DOHH2 (cell line): Measurements from ENCODE around the gene CAPN11.

Experiments used
- EZH2phosphoT487 ChIP-seq: fragments of 200-600 bp; sonication (generic); IDR thresholded peaks from 2 replicates; pipeline ENCODE4 v1.6.1; 2017; ENCODE audit warnings: borderline replicate concordance, mild to moderate bottlenecking, antibody characterized with exemption, low read length, moderate library complexity, mixed read lengths
- TF ChIP-seq, protein P1 (sequence below): fragments of 200-600 bp; sonication (generic); IDR thresholded peaks from one replicate; pipeline ENCODE4 v1.5.1; 2014; ENCODE audit warnings: antibody characterized with exemption, mild to moderate bottlenecking, low read depth, low read length; ENCODE audit not compliant: poor library complexity, severe bottlenecking

GRCh38 chr6:44152109-44152461 lies 6.5 kb upstream of the CAPN11 start:
- TF ChIP-seq, protein P1, sequence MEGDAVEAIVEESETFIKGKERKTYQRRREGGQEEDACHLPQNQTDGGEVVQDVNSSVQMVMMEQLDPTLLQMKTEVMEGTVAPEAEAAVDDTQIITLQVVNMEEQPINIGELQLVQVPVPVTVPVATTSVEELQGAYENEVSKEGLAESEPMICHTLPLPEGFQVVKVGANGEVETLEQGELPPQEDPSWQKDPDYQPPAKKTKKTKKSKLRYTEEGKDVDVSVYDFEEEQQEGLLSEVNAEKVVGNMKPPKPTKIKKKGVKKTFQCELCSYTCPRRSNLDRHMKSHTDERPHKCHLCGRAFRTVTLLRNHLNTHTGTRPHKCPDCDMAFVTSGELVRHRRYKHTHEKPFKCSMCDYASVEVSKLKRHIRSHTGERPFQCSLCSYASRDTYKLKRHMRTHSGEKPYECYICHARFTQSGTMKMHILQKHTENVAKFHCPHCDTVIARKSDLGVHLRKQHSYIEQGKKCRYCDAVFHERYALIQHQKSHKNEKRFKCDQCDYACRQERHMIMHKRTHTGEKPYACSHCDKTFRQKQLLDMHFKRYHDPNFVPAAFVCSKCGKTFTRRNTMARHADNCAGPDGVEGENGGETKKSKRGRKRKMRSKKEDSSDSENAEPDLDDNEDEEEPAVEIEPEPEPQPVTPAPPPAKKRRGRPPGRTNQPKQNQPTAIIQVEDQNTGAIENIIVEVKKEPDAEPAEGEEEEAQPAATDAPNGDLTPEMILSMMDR = peak; percentile 32
- no peak for TF ChIP-seq EZH2phosphoT487
